ENCODE measurements around the gene WIPF1.

DNA sequence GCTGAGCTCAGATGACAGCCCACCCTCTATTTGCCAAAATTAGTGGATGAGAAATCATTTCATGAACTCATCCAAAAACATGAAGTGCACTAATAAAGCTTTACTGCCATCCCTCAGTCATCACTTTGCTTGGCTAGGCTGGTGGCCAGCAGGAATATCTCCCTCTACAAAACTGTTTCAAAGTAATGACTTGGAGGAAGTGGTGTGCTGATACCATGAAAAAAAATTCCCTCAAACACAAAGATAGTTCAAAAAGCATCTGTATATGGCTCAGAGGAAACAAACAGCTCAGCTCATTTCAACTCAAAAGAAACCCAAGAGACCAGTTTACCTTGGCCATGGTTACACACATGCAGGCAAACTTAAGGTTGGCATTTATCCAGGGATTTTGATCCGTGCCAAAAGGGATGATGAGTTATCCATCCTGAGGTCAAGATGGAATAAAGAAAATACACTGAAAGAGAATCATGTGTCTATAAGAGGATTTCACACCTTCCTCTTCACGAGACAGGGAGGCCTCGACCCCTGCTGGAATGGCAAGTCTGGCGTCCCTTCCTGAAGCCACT is 18.4 kb upstream of the WIPF1 start:
- TF ChIP-seq POLR2A (IDR thresholded peaks at IDR 0.05; ENCODE audit: low read depth, low read length) (no peak), POLR2AphosphoS5 (IDR thresholded peaks at IDR 0.05; ENCODE audit: low read depth, low read length) (no peak), TAF1 (IDR thresholded peaks at IDR 0.05; ENCODE audit: borderline replicate concordance, low read depth, low read length) (no peak)
